GM18907 (cell line): ENCODE measurements around the gene CHMP5.
A peak's percentile ranks its signal among the peaks of the same experiment; 100 is the strongest.

Experiments
- ATAC-seq: cut with Tn5 transposase; IDR thresholded peaks from one replicate; pipeline ENCODE4 v1.9.1; 2021; ENCODE audit warnings: mild to moderate bottlenecking, moderate library complexity; ENCODE audit not compliant: unreplicated experiment

The CHMP5 gene

DNA sequence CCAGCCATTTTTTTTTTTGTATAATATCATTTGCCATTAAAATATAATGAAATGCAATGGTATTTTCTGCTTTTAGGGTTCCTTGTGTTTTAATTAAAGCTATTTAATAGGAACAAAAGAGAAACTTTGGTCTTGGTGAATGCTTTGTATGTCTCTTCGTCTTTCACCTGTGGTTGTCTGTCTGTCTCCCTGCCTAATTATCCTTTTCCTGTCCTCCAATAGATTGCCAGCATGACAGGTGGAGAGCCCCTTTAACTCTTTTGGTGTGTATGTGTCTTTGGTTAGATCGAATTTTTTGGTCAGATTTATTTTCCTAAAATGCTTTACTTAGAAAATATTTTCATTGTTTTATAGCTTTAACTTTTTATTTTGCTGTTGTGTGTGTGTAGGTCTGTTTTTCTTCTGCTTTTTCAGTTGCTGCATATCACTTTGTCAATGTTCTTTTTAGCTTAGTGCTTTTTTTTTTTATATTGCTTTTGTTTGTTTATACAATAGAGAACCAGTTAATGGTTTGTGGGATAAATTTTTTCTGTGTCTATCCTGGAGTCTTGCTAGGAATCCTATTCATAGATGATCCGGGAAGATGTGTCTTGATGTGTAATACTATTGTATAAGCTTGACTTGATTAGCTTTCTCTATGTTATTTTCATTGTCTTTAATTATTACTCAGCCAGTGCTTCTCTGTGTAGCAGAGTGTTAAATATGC is 8.6 kb downstream of the CHMP5 start:
- no peak for ATAC-seq

DNA sequence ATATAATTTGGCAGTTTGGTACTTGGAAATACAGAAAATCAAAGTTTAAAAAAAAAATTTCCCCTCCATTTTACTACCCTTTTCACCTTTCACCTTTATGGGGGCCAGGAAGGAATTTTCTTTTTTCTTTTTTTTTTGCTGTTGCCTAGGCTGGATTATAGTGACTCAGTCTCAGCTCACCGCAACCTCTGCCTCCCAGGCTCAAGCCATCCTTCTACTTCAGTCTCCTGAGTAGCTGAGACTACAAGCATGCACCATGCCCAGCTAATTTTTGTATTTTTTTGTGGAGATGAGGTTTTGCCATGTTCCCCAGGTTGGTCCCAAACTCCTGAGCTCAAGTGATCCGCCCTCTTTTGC is 9.1 kb downstream of the CHMP5 start:
- ATAC-seq: no peak

DNA sequence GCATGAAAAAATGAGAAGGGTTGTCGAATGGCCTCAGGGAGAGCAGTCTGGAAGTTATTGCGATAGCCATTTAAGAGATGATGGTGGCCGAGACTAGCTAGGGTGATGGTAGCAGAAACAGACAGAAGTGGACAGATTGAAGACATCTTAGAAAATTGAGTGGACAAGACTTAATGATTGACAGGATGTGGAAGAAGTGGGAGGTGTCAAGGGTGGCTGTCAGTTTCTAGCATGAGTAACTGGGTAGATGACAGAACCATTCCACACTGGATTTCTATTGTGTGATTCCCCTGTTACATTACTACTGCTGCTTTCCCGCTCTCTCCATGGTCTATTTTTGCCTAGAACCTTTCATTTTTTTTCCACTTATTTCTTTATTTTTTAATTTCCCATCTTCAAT is 12.6 kb downstream of the CHMP5 start:
- ATAC-seq: no peak

DNA sequence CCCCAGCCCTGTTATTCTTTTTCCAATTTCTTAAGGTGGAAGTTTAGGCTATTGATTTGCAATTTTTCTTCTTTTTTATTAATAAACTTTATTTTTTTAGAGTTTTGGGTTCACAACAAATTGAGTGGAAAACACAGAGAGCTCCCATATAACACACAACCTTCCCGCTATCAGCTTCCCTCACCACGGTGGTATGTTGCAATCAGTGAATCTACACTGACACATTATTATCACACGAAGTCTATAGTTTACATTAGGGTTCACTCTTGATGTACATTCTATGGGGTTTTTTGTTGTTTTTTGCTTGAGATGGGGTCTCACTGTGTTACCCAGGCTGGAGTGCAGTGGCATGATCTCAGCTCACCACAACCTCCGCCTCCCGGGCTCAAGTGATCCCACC is 20.7 kb downstream of the CHMP5 start:
- no peak for ATAC-seq

DNA sequence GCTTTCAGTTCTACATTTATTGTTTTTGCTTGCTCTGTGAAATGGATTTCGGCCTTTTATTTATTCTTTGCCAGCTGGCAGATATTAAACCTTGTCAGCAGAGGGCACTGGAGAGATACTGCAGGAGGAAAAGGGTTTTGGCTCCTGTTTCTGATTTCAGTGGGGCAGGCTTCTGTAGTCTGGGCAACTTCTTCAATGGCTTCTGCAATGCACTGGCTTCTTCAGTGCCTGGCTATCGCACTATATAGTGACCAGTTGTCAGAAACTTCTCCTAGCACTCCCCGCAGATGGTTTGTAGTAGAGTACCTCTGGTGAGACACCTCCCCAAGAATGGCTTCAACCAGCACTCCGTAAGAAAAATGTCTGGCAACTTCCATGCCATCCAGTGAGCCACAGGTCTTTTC is 22.2 kb downstream of the CHMP5 start:
- no peak for ATAC-seq

DNA sequence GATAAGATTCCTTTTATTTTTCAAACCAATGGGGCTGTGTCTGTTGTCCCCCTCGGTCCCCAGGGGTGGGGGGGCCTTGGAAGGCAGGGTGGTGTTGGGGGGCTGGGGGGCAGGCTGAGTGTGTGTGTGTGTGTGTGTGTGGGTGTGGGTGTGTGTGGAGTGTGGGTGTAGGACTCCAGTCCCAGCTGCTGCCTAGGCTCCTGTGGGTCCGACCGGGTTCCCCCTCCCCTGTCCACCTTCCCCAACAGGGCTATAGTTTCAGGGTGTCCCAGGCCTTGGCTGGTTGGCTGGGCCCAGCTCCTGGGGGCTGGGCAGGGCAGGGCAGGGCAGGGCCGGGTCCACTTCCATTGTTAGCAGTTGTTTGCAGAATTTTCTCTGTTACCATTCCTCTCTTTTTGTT is 23.4 kb downstream of the CHMP5 start:
- ATAC-seq: no peak

DNA sequence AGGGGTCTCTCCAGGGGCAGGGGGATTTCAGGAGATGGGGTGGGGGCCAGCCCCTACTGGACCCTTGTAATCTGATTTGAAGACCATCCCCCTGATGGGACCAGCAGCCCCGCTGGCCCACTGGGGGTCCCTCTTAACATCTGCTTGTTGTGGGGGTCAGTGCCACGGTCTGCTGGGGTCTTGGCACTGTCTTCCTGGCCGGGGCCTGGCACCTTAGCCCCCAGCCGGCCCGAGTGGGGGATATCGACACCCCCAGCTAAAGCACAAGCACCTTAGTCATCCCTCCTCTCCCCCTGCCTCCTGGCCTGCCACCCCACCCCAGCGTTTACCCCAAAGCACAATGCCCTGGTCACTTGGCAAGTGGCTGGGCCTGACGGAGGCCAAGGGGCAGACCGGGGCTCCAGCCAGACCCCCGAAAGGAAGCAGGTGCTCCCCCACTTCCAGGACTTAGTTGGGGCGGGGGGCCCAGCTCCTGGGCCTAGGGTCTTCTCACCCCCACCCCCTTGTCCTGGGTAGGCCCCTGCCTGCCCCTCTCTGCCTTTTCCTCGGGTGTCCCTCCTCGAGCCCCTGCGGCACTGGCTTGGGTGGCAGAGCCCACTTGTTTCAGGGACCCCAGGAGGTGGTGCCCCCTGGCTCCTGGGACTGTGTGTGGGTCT is 24.1 kb downstream of the CHMP5 start:
- no peak for ATAC-seq

DNA sequence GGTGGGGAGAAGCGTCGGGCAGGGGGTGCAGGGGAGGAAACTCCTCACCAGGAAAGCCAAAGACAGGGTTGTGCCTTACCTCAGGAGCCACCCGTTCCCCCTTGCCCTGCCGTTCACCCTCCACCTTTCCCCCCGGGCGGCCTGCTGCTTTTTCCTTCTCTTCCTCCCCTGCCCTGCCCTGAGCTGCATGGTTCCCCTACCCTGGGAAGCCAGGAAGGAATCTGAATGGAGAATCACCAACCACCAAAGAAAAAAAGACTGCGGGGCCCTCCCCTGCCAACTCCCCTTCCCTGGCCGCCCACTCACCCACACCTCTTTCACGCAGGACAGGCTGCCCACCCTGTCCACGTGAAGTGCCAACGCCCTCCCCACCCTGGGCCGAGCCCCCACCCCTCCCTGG is 24.6 kb downstream of the CHMP5 start:
- ATAC-seq: no peak

DNA sequence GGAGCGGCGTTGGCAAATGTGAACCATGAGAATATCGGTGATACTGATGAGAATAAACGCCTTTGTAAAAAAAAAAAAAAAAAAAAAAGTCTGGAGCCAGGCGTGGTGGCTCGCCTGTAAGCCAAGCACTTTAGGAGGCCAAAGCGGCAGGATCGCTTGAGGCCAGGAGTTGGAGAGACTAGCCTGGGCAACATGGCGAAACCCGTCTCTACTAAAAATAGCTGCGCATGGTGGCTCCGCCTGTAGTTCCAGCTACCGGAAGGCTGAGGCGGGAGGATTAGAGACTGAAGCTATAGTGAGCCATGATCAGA is 25.0 kb downstream of the CHMP5 start:
- ATAC-seq: no peak

DNA sequence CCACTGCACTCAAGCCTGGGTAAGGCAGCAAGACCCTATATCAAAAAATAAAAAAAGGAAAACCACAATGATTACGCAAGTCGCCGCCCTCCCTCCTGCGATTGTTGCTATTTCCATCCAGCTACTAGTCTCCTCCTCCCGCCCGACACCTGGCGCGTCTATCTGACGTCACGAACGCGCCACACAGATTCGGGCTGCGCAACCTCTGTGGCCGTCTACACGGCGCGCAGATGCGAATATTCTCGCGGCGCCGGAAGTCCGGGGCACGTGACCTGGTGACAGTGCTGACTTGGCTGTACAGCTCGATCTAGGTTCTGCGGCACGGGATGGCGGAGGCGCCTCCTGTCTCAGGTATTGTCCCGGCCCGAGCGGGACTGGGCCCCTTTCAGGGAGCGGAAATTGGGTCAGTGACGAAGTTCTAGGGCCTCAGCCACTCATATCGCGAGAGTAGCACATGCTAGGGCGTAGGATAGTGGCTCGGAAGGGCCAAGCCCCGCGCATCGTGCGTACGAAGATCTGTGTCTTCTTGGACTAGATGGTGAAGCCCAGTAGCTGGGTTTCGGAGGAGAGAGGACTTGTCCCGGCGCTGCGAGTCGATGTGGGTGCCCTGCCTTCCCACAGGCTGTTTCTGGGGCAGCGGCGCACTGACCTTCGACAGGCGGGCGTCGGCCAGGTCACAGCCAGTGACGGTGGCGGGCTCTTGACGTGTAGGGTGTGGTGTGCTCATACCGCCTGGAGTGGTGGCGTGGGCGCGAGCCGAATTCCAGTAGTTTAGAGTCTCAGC is 25.6 kb downstream of the CHMP5 start, which contains the start of gene NFX1:
TSS of gene NFX1 (plus strand) at position 270 of the 784 bp plus-strand sequence. CDS start at position 327, 57 bp downstream.
- peak; percentile 88 for ATAC-seq

DNA sequence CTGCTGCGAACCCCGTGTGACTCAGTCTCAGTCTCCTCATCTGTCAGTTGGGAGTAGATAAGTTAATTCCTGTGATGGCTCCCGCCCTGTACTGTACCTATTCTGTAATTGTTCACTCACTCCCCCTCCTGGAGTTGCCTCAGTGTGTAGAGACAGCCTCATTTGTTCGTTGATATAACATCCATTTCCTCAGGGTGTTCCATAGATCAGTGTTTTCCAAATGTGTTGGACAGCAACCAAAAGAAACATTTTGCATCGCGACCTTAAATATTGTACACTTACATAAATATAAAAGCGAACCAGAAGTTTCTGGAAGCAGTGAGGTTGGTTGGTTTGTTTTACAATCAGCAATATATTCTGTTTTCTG is 26.2 kb downstream of the CHMP5 start:
- no peak for ATAC-seq

DNA sequence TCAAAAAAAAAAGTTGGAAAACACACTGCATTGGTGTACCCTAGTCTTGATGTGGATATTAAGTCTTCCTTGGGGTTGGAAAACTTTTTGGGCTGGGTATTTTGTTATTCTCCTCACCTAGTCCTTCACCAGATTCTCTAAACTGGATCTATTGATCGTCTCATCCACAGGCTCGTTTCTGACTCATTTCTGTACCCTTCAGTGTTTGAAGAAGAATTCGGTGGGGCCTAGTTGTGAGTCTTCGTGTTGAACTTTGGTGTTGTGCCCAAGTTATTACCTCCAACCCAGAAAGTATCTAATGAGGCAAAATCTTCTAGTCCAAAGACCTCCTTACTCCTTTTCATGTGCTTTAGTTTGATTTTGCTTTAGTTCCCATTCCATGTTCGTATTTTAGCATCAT is 27.1 kb downstream of the CHMP5 start:
- no peak for ATAC-seq

DNA sequence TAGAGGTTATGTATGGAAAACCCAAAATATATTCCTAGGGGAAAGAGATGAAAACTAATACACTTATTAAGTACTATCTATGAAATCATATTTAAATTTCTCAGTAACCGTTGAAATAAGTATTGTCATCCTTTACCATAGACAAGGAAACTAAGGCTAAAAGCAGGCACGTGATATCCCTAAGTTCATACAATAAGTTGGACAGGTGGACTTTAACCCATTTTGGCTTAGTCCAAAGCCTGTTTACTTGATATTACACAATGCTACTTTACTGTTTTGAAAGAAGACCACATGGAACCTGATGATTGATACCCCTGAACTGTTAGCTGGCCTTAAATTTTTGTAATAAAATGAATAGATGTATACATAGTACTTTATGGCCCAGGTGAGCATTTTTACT is 28.9 kb downstream of the CHMP5 start:
- ATAC-seq: no peak

DNA sequence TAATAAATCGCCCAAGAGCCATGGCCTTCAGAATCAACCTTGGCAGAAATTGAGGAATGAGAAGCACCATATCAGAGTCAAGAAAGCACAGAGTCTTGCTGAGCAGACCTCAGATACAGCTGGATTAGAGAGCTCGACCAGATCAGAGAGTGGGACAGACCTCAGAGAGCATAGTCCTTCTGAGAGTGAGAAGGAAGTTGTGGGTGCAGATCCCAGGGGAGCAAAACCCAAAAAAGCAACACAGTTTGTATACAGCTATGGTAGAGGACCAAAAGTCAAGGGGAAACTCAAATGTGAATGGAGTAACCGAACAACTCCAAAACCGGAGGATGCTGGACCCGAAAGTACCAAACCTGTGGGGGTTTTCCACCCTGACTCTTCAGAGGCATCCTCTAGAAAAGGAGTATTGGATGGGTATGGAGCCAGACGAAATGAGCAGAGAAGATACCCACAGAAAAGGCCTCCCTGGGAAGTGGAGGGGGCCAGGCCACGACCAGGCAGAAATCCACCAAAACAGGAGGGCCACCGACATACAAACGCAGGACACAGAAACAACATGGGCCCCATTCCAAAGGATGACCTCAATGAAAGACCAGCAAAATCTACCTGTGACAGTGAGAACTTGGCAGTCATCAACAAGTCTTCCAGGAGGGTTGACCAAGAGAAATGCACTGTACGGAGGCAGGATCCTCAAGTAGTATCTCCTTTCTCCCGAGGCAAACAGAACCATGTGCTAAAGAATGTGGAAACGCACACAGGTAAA is 30.0 kb downstream of the CHMP5 start:
- no peak for ATAC-seq

DNA sequence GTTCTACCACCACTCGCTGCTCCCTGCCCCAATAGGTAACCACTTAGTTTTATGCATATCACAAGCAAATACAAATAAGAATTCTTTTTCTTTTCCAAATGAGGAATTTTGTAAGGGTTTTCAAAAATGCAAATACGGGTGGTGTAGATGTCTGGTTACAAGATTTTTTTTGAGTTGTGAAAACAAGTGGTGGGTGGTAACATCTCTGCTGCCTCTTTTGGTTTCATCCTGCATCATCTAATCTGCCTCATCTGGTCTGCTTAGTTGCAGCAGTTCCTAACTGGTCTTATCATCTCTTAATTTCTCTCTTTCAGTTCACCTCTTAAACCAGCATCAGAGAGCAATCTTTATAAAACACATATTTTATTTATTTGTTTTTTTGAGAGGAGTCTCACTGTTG is 30.7 kb downstream of the CHMP5 start:
- ATAC-seq: peak; percentile 42

DNA sequence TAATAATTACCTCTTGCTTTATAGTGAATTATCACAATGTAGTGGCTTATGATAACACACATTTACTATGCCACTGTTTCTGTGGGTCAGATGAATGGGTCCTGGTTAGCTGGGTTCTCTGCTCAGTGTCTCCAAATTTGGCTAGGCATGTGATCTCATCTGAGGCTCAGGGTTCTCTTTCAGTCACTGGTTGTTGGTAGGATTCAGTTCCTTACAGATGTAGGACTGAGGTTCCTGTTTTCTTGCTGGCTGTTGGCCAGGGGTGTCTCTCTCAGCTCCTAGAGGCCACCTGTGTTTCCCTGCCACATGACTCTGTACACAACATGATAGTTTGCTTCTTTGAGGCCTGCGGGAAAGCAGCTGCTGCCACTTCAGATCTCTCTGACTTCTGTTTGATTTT is 32.6 kb downstream of the CHMP5 start:
- peak; percentile 90 for ATAC-seq

DNA sequence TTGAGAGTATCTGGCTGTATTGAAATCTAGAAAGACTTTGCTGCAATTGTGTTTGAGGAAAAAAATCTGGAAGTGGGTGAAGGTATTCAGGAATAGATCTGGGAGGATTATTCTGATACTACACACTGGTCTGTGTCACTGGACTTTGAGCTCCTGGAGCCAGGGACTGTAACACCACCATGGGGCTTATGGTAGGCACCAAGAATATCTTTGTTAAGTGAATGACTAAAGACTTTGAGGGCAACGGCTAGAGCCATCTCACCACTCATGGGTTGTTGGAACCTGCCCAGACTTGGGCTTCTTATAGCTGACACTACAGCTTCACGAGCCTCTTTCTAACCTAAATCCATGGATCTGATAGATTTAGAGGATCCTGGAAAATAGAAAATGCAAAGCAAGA is 35.7 kb downstream of the CHMP5 start:
- ATAC-seq: no peak

DNA sequence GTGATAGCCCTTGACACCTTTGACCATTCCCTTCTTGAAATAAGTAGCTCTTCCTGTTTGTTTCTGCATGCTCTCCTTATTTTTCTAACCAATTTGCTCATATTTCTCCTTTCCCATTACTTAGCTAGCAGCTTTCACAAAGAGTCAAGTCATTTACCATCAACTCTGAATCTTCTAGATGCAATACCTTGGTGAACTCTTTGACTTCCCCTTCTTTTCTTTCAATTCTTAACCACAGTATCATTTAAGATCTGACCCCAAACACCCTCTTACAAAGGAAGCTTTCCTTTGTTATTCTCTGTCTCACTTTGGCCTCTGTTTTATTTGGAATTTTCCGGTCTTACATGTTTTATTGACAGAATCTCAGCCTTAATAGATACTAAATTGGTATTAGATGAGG is 39.5 kb downstream of the CHMP5 start:
- no peak for ATAC-seq

DNA sequence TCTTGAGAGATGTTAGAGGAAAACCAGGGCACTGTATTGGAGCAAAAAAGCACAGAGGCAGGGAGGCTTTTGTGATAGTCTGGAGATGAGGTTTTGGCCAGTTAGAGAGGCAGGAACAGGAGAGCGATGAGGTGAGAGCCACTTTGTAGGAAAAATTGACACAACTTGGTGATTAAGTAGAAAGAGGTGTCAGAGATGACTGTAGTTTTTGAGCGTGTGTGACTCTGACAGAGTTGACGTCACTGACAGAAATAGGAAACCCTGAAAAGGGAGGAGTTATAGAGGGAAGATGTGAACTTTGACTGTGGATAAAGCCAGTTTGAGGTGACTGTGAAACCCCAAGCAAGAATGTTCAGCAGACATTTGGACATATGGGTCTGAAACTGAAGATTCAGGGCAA is 41.2 kb downstream of the CHMP5 start:
- no peak for ATAC-seq

DNA sequence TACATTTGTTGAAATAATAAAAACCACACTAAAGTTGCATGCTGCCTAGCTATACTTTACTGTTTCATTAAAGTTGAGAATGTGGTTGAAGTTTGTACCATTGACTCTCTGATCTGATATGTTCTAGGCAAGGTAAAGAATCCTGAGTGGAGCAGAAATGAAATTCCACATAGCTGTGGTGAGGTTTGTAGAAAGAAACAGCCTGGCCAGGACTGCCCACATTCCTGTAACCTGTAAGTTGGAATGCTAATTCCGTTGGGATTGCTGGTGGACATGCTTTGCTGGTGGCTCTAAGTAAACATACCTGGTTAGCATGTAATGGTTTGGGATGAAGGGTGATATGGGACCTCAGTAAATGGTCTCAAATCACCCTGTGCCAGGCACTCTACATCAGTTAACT is 42.2 kb downstream of the CHMP5 start:
- ATAC-seq: no peak

DNA sequence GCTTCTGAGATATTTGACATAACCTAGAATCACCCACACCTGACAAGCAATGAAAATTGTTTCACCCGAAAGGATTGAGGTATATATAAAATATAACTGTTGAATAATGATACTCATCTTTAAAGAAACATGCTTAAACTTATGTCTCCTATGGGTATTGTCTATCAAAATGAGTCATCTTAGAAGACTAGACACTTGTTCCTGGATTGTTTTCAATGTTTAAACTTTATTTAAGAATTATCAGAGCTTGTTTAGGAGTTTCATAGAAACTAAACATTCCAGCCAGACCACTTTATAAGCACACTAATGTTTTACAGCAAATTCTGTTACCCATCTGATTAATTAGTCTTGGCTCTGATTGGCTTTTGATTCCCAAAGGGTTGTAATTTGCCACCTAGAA is 45.1 kb downstream of the CHMP5 start:
- no peak for ATAC-seq

DNA sequence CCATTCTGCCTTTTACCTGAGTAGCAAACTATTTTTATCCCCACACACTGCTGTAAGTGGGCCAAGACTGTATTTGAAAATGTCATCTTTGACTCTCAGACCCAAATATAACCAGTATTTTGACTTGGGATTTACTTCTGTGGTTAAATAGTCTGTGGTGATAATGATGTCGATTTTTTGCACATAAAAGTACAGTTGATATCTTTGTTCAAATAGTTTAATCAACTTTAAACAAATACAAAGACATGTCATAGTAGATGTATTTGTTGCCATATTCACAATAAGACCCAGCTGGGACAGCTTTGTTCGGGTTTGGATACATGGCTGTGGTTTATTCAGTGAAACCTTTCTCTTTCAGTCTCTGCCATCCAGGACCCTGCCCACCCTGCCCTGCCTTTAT is 45.9 kb downstream of the CHMP5 start:
- no peak for ATAC-seq
